Caco-2 (cell line): ENCODE data around the gene YPEL4. TPM values are rescaled to one million over a fixed set of nuclear protein-coding genes. Genes with fewer than 3 reads are reported as not detected.

ENCODE experiments used
- BruUV-seq: library from RNA; stranded (reverse); fragments of 400-500 nt; replicated peaks from 2 replicates; lab custom pipeline; 2021; lab: Mats Ljungman, UMichigan
- CTCF ChIA-PET: fragments of 300-600 bp; sonication (Branson Sonifier 250); formaldehyde crosslinking; loops from one replicate; lab custom pipeline; 2022; ENCODE audit warnings: antibody characterized with exemption; lab: Charles Lee
- POLR2A ChIA-PET: fragments of 300-600 bp; sonication (Branson Sonifier 250); formaldehyde crosslinking; loops from one replicate; lab custom pipeline; 2022; ENCODE audit warnings: antibody characterized with exemption; lab: Charles Lee
- DNase-seq, 2 experiments: peaks; one replicate each; pipeline versions ENCODE4 v3.0.0 to v3.0.0-alpha.2; 2020 to 2022
- H3K27me3 ChIP-seq: replicated peaks from 2 replicates; pipeline ENCODE4 v1.6.0; 2011; ENCODE audit warnings: low read length; ENCODE audit not compliant: control insufficient read depth, insufficient read depth
- H3K36me3 ChIP-seq: 2 replicates; pipeline ENCODE4 v1.5.1; 2011; ENCODE audit warnings: low read length; ENCODE audit not compliant: control insufficient read depth, insufficient read depth
- H3K4me1 ChIP-seq: fragments of 250-450 bp; sonication (Bioruptor Pico); 2 replicates; pipeline ENCODE4 v1.5.1; 2020; ENCODE audit warnings: mild to moderate bottlenecking
- H3K4me3 ChIP-seq: 2 replicates; pipeline ENCODE4 v1.5.1; 2011; ENCODE audit warnings: low read depth, mild to moderate bottlenecking, control low read depth, low read length
- H3K9me3 ChIP-seq: fragments of 250-450 bp; sonication (Bioruptor Pico); 2 replicates; pipeline ENCODE4 v1.5.1; 2020; ENCODE audit warnings: mild to moderate bottlenecking, moderate library complexity
- H3K27ac Mint-ChIP-seq: one replicate; pipeline ENCODE4 v1.8.0; 2022; ENCODE audit warnings: mixed read lengths; ENCODE audit not compliant: unreplicated experiment
- H3K27me3 Mint-ChIP-seq: one replicate; pipeline ENCODE4 v1.8.0; 2022; ENCODE audit warnings: mixed read lengths; ENCODE audit not compliant: insufficient read depth, unreplicated experiment
- H3K36me3 Mint-ChIP-seq: one replicate; pipeline ENCODE4 v1.8.0; 2022; ENCODE audit warnings: mild to moderate bottlenecking, mixed read lengths; ENCODE audit not compliant: insufficient read depth, unreplicated experiment
- H3K4me1 Mint-ChIP-seq: one replicate; pipeline ENCODE4 v1.8.0; 2022; ENCODE audit warnings: low read depth, mixed read lengths; ENCODE audit not compliant: unreplicated experiment
- H3K4me3 Mint-ChIP-seq: one replicate; pipeline ENCODE4 v1.8.0; 2022; ENCODE audit warnings: mild to moderate bottlenecking, moderate library complexity, mixed read lengths; ENCODE audit not compliant: unreplicated experiment
- H3K9me3 Mint-ChIP-seq: one replicate; pipeline ENCODE4 v1.8.0; 2022; ENCODE audit warnings: mixed read lengths; ENCODE audit not compliant: unreplicated experiment
- intact Hi-C: fragments of 100-400 bp; cut with micrococcal nuclease; formaldehyde crosslinking; loops from one replicate; pipeline ENCODE4 v1.10.0; 2022; ENCODE audit not compliant: unreplicated experiment
- total RNA-seq: library from RNA; stranded (reverse); gene quantifications from 2 replicates; pipeline ENCODE4 v1.2.3, GENCODE V29; 2022
- TF ChIP-seq, protein P1 (sequence below), 2 experiments: fragments of 200-600 bp in 1 of 2; IDR thresholded peaks; 1 replicate in 1 of 2; 2 replicates in 1 of 2; pipeline versions ENCODE4 v1.5.1 to v1.8.0; 2011 to 2022; ENCODE audit warnings: antibody characterized with exemption in 1 of 2, control low read depth in 1 of 2, inconsistent platforms in 1 of 2, low read depth in 1 of 2, low read length in 1 of 2, mild to moderate bottlenecking in 1 of 2, moderate library complexity in 1 of 2; ENCODE audit not compliant: insufficient read depth in 1 of 2, severe bottlenecking in 1 of 2, unreplicated experiment in 1 of 2

Gene YPEL4
- total RNA-seq, 1 experiment from 2014 or later = not detected

DNA sequence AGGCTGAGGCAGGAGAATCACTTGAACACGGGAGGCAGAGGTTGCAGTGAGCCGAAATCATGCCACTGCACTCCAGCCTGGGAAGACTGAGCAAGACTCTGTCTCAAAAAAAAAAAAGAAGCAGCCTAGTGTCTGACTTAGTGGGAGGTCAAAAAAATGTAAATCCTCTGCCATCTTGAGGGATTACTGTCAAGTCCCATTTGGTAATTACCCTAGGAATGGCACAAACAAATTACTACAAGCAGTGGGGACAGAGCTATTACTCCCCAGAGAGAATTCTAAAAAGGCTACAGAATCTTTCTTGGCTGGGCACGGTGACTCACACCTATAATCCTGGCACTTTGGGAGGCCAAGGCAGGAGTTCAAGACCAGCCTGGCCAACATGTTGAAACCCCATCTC lies 48.4 kb downstream of the YPEL4 start:
- no peak overlapping the region for H3K4me3 ChIP-seq
- peaks cover 12% of the 10 kb centered on the region for H3K4me1 ChIP-seq
- peaks cover 3% of the 10 kb centered on the region for H3K27me3 Mint-ChIP-seq
- H3K4me1 Mint-ChIP-seq = peaks cover 13% of the 10 kb centered on the region
- no peak overlapping the region for H3K4me3 Mint-ChIP-seq
- no peaks in the 10 kb centered on the region for H3K36me3 Mint-ChIP-seq
- no TSS peak for BruUV-seq
- CTCF ChIA-PET = no interaction called here
- H3K27me3 ChIP-seq = no peaks in the 10 kb centered on the region; the same call in 1 of the 2 replicates
- POLR2A ChIA-PET = no interaction called here
- DNase-seq = no peak
- intact Hi-C loops = no loop called here
- H3K36me3 ChIP-seq = no peaks in the 10 kb centered on the region
- H3K9me3 Mint-ChIP-seq = no peaks in the 10 kb centered on the region
- TF ChIP-seq, protein P1, sequence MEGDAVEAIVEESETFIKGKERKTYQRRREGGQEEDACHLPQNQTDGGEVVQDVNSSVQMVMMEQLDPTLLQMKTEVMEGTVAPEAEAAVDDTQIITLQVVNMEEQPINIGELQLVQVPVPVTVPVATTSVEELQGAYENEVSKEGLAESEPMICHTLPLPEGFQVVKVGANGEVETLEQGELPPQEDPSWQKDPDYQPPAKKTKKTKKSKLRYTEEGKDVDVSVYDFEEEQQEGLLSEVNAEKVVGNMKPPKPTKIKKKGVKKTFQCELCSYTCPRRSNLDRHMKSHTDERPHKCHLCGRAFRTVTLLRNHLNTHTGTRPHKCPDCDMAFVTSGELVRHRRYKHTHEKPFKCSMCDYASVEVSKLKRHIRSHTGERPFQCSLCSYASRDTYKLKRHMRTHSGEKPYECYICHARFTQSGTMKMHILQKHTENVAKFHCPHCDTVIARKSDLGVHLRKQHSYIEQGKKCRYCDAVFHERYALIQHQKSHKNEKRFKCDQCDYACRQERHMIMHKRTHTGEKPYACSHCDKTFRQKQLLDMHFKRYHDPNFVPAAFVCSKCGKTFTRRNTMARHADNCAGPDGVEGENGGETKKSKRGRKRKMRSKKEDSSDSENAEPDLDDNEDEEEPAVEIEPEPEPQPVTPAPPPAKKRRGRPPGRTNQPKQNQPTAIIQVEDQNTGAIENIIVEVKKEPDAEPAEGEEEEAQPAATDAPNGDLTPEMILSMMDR (IDR thresholded peaks at IDR 0.05; ENCODE audit: insufficient read depth in 1 of 2, low read depth in 1 of 2, low read length in 1 of 2, severe bottlenecking in 1 of 2, unreplicated experiment in 1 of 2) = no peak
- no peak overlapping the region for H3K27ac Mint-ChIP-seq
- H3K9me3 ChIP-seq = no peaks in the 10 kb centered on the region

DNA sequence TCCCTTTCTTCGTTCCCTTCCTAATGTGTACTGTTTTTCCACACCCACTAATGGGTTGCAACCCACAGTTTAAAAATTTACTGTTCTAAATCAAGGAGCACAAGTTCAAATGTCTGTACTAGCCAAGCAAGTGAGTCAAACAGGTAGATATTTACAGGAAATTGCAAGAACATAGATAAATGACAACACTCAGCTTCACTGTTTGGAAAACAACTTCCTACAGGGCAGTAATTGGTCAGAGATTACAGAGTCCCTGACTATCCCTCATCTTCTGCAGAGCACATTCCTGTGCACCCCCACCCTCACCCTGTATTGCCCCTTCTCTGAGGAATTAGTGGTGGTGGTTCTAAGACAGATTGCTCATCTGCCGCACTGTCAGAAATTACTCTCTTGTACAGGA lies 50.3 kb downstream of the YPEL4 start:
- Histone ChIP-seq H3K27me3 (no peaks in the 10 kb centered on the region), H3K36me3 (no peaks in the 10 kb centered on the region), H3K4me1 (peaks cover 12% of the 10 kb centered on the region), H3K9me3 (no peaks in the 10 kb centered on the region), H3K4me3 (no peak overlapping the region)
- ChIA-PET POLR2A (no interaction called here), CTCF (no interaction called here)
- DNase-seq = no peak
- Mint-ChIP-seq H3K27ac (no peak overlapping the region), H3K36me3 (no peaks in the 10 kb centered on the region), H3K4me1 (peaks cover 13% of the 10 kb centered on the region), H3K4me3 (no peak overlapping the region), H3K9me3 (no peaks in the 10 kb centered on the region), H3K27me3 (no peaks in the 10 kb centered on the region)
- intact Hi-C loops = no loop called here
- BruUV-seq = no TSS peak
- TF ChIP-seq, protein P1 (IDR thresholded peaks at IDR 0.05; ENCODE audit: insufficient read depth in 1 of 2, low read depth in 1 of 2, low read length in 1 of 2, severe bottlenecking in 1 of 2, unreplicated experiment in 1 of 2) = no peak

- BruUV-seq = no TSS peak
- CTCF ChIA-PET = no interaction called here
- Histone ChIP-seq H3K4me3 (no peak overlapping the region), H3K4me1 (peaks cover 12% of the 10 kb centered on the region), H3K9me3 (no peaks in the 10 kb centered on the region), H3K36me3 (no peaks in the 10 kb centered on the region), H3K27me3 (no peaks in the 10 kb centered on the region)
- no peak for DNase-seq
- Mint-ChIP-seq H3K27ac (no peak overlapping the region), H3K9me3 (no peaks in the 10 kb centered on the region), H3K4me3 (no peak overlapping the region), H3K27me3 (no peaks in the 10 kb centered on the region), H3K36me3 (no peaks in the 10 kb centered on the region), H3K4me1 (peaks cover 13% of the 10 kb centered on the region)
- TF ChIP-seq, protein P1 (IDR thresholded peaks at IDR 0.05; ENCODE audit: insufficient read depth in 1 of 2, low read depth in 1 of 2, low read length in 1 of 2, severe bottlenecking in 1 of 2, unreplicated experiment in 1 of 2) = no peak
- intact Hi-C loops = no loop called here
- POLR2A ChIA-PET = interaction anchor here (0.6 kb wide), 1 partner anchor 135 kb away, joined by 18 read pairs; no protein-coding TSS in a partner anchor
These were observed 50.9 kb downstream of the YPEL4 start for GRCh38 chr11:57598831-57599155.
